Transverse colon (tissue), 4 donors: ENCODE results near the gene KAT2B. TPM values are rescaled to one million over a fixed set of nuclear protein-coding genes. Genes with fewer than 3 reads are reported as not detected.
A peak's percentile ranks its signal among the peaks of the same experiment; 100 is the strongest.

ENCODE experiments used
- DNase-seq: peaks from one replicate; pipeline ENCODE4 v3.0.0-alpha.2; 2019
- H3K27ac ChIP-seq, 4 donors: fragments of 200-600 bp; sonication (generic); 2 replicates each; pipeline ENCODE4 v1.5.1; 2016 to 2018; ENCODE audit warnings: inconsistent platforms in 4 of 4
- H3K27me3 ChIP-seq: fragments of 200-600 bp; sonication (generic); 2 replicates; pipeline ENCODE4 v1.5.1; 2017; ENCODE audit warnings: inconsistent platforms
- H3K36me3 ChIP-seq, 4 donors: fragments of 200-600 bp; sonication (generic); 2 replicates each; pipeline ENCODE4 v1.5.1; 2017 to 2019; ENCODE audit warnings: inconsistent platforms in 4 of 4
- H3K4me1 ChIP-seq, 4 donors: fragments of 200-600 bp; sonication (generic); 2 replicates each; pipeline ENCODE4 v1.5.1; 2017 to 2020; ENCODE audit warnings: inconsistent platforms in 4 of 4
- H3K4me3 ChIP-seq, 4 donors: fragments of 200-600 bp; sonication (generic); 1 replicate in 1 of 4; 2 replicates in 3 of 4; pipeline versions ENCODE4 v1.5.1 to v1.6.1; 2017 to 2019; ENCODE audit warnings: inconsistent platforms in 4 of 4
- H3K9me3 ChIP-seq, 2 donors: fragments of 200-600 bp; sonication (generic); 2 replicates each; pipeline ENCODE4 v1.5.1; 2017 to 2019; ENCODE audit warnings: inconsistent platforms in 2 of 2
- EP300 ChIP-seq: sonication (generic); formaldehyde crosslinking; IDR thresholded peaks from one replicate; pipeline ENCODE4 v1.6.1; 2017; ENCODE audit warnings: antibody characterized with exemption, low read depth
- POLR2A ChIP-seq: fragments of 450-650 bp; IDR thresholded peaks from one replicate; pipeline ENCODE4 v1.6.1; 2016; ENCODE audit warnings: antibody characterized with exemption, mild to moderate bottlenecking, moderate library complexity
- POLR2AphosphoS5 ChIP-seq, 3 donors: sonication (generic); formaldehyde crosslinking; IDR thresholded peaks; one replicate each; pipeline ENCODE4 v1.6.1; 2016; ENCODE audit warnings: antibody characterized with exemption in 3 of 3
- WGBS, 2 donors: methylation state at CpG; one replicate each; pipeline ENCODE4 v1.1.5; 2018; ENCODE audit warnings: low coverage in 1 of 2; 5-methylcytosine and 5-hydroxymethylcytosine counted together
- in situ Hi-C, 4 donors: fragments of 200-750 bp; cut with MboI; loops; one replicate each; pipeline versions ENCODE4 v1.15.0 to v1.15.1; 2017; ENCODE audit warnings: low sequenced_read_pairs in 3 of 4, low pct_ligation_motif_present in 1 of 4, low pct_unique_long_range_greater_than_20kb in 1 of 4
- intact Hi-C: fragments of 100-400 bp; cut with DNase I; formaldehyde crosslinking; loops from one replicate; pipeline ENCODE4 v1.15.1; 2023; ENCODE audit warnings: low total_unique reads
- total RNA-seq, 4 donors: library from RNA; depleted of rRNA; stranded (reverse); fragments of >200 nt; gene quantifications; one replicate each; pipeline ENCODE4 v1.1.0, GENCODE V29; 2016
- TF ChIP-seq, protein P1 (sequence below), 5 experiments: fragments of 200-600 bp in 3 of 5; fragments of 450-650 bp in 2 of 5; sonication (generic) in 3 of 5; IDR thresholded peaks; 1 replicate in 2 of 5; 2 replicates in 3 of 5; pipeline ENCODE4 v1.5.1; 2016 to 2017; ENCODE audit warnings: antibody characterized with exemption in 5 of 5, inconsistent platforms in 3 of 5, mild to moderate bottlenecking in 2 of 5, moderate library complexity in 1 of 5

Gene KAT2B
- total RNA-seq, 4 donors from 2014 or later, result 21.3 to 35.5 (median 30.2) TPM

DNA sequence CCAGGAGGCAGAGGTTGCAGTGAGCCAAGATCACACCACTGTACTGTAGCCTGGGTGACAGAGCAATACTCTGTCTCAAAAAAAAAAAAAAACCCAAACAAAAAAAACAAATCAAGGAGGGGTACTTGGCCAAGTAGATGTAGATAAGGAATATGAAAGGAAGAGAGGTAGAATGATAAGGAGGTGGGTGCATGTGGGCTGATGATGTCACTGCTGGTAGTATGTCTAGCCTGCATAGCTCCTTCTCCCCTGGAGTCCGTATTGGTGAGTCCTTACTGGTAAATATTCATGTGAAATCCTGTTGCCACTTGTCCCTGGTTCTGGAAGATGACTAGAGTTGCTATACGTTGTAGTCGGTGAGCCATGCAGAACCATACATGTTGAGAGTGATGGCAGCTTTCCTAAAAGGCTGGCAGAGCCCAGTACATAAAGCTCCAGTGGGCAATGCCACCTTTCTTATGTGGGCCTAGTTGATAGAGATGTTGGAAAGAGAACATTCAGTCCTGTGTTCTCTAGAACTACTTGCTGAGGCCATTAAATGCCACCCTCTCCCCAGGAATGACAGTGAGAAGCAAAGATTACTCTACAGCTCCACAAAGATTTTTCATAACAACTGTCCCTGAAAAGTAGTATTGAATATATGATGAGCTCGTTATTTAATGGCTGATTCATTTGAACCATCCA lies 11.0 kb downstream of the KAT2B start:
- peaks cover 11 to 53% (median 32%) of the 10 kb centered on the region in 4 donors for H3K4me1 ChIP-seq
- in situ Hi-C loops, result no loop called here
- H3K9me3 ChIP-seq, result no peaks in the 10 kb centered on the region
- no peak overlapping the region for H3K27ac ChIP-seq
- intact Hi-C loops, result loop anchor here (5.0 kb wide), 1 partner anchor 1886 kb away; no protein-coding TSS in a partner anchor
- no peaks in the 10 kb centered on the region for H3K27me3 ChIP-seq
- DNase-seq, result no peak
- no peak overlapping the region for H3K4me3 ChIP-seq
- 90 to 93% methylated on average over 2 to 4 of the region's 4 CpGs for WGBS, 2 donors
- TF ChIP-seq POLR2AphosphoS5 (IDR thresholded peaks at IDR 0.05), result no peak
- TF ChIP-seq POLR2A, result no peak
- TF ChIP-seq, protein P1, sequence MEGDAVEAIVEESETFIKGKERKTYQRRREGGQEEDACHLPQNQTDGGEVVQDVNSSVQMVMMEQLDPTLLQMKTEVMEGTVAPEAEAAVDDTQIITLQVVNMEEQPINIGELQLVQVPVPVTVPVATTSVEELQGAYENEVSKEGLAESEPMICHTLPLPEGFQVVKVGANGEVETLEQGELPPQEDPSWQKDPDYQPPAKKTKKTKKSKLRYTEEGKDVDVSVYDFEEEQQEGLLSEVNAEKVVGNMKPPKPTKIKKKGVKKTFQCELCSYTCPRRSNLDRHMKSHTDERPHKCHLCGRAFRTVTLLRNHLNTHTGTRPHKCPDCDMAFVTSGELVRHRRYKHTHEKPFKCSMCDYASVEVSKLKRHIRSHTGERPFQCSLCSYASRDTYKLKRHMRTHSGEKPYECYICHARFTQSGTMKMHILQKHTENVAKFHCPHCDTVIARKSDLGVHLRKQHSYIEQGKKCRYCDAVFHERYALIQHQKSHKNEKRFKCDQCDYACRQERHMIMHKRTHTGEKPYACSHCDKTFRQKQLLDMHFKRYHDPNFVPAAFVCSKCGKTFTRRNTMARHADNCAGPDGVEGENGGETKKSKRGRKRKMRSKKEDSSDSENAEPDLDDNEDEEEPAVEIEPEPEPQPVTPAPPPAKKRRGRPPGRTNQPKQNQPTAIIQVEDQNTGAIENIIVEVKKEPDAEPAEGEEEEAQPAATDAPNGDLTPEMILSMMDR (IDR thresholded peaks at IDR 0.05), result no peak
- H3K36me3 ChIP-seq, result no peaks in the 10 kb centered on the region

DNA sequence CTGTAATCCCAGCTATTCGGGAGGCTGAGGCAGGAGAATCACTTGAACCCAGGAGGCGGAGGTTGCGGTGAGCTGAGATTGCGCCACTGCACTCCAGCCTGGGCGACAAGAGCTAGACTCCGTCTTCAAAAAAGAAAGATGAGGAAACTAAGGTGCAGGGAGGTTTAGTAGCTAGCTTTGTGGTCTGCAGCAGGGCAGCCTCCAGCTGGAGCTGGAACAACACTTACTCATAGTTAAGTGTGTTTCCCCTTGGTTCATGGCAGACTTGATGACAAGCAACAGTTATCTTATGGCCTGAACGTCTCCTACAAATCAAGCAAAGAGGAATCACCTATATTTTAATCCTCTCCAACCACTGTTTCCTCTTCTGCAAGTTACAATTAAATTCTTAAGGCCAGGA lies 12.6 kb downstream of the KAT2B start:
- Histone ChIP-seq H3K4me3 (no peak overlapping the region), H3K27ac (no peak overlapping the region), H3K27me3 (no peaks in the 10 kb centered on the region), H3K4me1 (peaks cover 17 to 52% (median 33%) of the 10 kb centered on the region in 4 donors), H3K36me3 (no peaks in the 10 kb centered on the region), H3K9me3 (no peaks in the 10 kb centered on the region)
- in situ Hi-C loops, result no loop called here
- no peak for DNase-seq
- intact Hi-C loops, result loop anchor here (5.0 kb wide), 1 partner anchor 1884 kb away; no protein-coding TSS in a partner anchor
- TF ChIP-seq POLR2A, result no peak
- 95 to 98% methylated on average over 6 to 7 of the region's 7 CpGs for WGBS, 2 donors

DNA sequence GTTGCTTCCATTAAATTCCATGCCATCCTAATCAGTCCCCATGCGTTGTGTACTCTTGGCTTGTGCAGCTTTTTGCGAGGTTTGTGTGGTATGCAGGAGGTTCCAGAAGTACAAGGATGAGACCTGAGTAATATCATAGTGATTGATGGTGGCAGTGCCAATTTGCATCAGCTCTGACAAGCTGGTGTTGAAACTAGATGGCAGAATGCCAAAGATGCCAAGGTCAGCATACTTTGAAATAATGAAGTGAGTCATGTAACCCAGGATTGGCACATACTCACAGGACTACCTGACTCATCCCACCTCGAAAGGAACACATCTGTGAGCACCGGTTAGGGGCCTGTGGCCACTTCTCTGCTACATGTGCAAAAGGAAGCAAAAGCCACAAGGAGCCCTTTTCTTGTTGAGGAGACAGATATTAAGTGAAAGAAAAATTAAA lies 14.3 kb downstream of the KAT2B start:
- TF ChIP-seq EP300 (no peak), POLR2A (no peak), POLR2AphosphoS5 (IDR thresholded peaks at IDR 0.05) (peak in 2 of 3 donors; percentile 50 to 72)
- TF ChIP-seq, protein P1 (IDR thresholded peaks at IDR 0.05), result no peak
- 46% methylated on average over 4 of the region's 4 CpGs; no CpG with 5 or more reads in 1 of the 2 donors for WGBS, 2 donors
- peak overlapping the region; percentile 8 to 28 (median 12) for H3K27ac ChIP-seq

DNA sequence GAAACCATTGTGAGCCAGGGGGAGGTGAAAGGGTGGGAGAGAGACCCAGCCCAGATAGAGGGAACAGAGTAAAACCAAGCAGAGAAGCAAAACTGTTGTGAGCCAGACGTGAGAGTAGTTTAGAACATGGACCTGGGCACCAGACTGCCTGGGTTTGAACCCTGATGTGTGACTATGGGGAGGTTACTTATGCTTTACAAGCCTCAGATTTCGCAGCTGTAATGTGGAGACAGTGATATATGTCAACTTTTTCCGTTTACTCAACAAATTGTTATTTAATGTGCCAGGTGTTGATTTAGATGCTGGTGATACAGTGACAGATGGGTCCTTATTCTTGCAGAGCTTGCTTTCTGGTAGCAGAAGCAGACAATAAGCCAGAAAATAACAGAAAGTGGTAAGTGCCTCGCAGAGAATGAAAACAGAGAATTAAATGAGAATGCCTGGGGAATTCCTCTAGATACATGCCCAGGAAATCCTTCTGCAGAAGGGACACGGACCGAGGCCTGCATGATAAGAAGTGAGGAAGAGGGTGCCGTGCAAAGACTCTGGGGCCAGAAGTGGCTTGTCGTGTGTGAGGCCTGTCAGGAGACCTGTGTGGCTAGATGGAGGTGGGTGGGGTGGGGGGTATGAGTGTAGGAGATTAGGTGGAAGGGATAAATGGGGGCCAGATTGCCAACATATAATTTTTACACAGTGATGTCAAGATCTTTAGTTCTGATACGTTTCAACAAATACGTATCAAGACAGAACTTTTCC lies 15.0 kb downstream of the KAT2B start:
- in situ Hi-C loops, result no loop called here
- Histone ChIP-seq H3K4me1 (peaks cover 17 to 39% (median 24%) of the 10 kb centered on the region in 4 donors), H3K9me3 (no peaks in the 10 kb centered on the region), H3K27me3 (no peaks in the 10 kb centered on the region), H3K4me3 (no peak overlapping the region), H3K36me3 (no peaks in the 10 kb centered on the region), H3K27ac (peak overlapping the region; percentile 8 to 28 (median 12))
- 56 to 75% methylated on average over 9 to 10 of the region's 10 CpGs for WGBS, 2 donors
- TF ChIP-seq EP300 (no peak), POLR2AphosphoS5 (IDR thresholded peaks at IDR 0.05) (no peak)
- DNase-seq, result no peak
- intact Hi-C loops, result no loop called here

More for the DNA sequence above, 14.3 kb downstream of the KAT2B start:
- intact Hi-C loops, result loop anchor here (5.0 kb wide), 1 partner anchor 1883 kb away; no protein-coding TSS in a partner anchor
- Histone ChIP-seq H3K27me3 (no peaks in the 10 kb centered on the region), H3K9me3 (no peaks in the 10 kb centered on the region), H3K36me3 (no peaks in the 10 kb centered on the region), H3K4me1 (peaks cover 17 to 42% (median 24%) of the 10 kb centered on the region in 4 donors), H3K4me3 (no peak overlapping the region)
- in situ Hi-C loops, result no loop called here
- peak; percentile 64 for DNase-seq

DNA sequence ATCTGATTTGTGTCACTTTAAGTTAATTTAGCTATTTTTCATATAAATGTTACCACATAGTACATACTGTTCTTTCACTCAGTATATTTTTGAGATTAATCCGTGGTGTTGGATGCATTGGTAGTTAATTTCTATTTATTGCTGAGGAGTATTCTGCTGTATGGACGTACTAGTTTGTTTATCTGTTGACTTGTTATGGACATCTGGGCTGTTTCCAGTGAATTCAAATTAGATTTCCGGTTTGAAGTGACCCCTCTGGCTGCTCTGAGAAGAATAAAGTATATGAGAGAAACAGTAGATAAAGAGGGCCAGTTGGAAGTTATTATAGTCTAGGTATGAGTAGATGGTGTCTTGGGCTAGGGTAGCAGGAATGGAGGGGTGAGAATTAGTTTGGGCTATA lies 15.6 kb downstream of the KAT2B start:
- Histone ChIP-seq H3K9me3 (no peaks in the 10 kb centered on the region), H3K4me3 (no peak overlapping the region), H3K4me1 (peaks cover 17 to 45% (median 26%) of the 10 kb centered on the region in 4 donors), H3K36me3 (no peaks in the 10 kb centered on the region), H3K27me3 (no peaks in the 10 kb centered on the region), H3K27ac (peak overlapping the region; percentile 8 to 28 (median 8))
- in situ Hi-C loops, result no loop called here
- TF ChIP-seq POLR2AphosphoS5 (IDR thresholded peaks at IDR 0.05) (no peak), EP300 (no peak), POLR2A (no peak)
- TF ChIP-seq, protein P1 (IDR thresholded peaks at IDR 0.05), result no peak
- WGBS, 2 donors, result 61 to 76% methylated on average over 3 of the region's 3 CpGs
- DNase-seq, result no peak
- intact Hi-C loops, result no loop called here
